Sigmoid colon (tissue), 7 donors: ENCODE results near the gene TAS1R1. TPM values are rescaled to one million over a fixed set of nuclear protein-coding genes. Genes with fewer than 3 reads are reported as not detected.
A peak's percentile ranks its signal among the peaks of the same experiment; 100 is the strongest.

ENCODE experiments used
- DNase-seq: peaks from one replicate; pipeline ENCODE4 v3.0.0-alpha.2; 2019
- H3K27ac ChIP-seq, 4 donors: fragments of 200-600 bp; sonication (generic); one replicate each; pipeline ENCODE4 v1.5.1; 2016 to 2019; ENCODE audit warnings: mild to moderate bottlenecking in 1 of 4
- H3K27me3 ChIP-seq, 3 donors: fragments of 200-600 bp; sonication (generic); one replicate each; pipeline ENCODE4 v1.5.1; 2019; ENCODE audit warnings: mild to moderate bottlenecking in 1 of 3
- H3K36me3 ChIP-seq, 4 donors: fragments of 200-600 bp; sonication (generic); one replicate each; pipeline ENCODE4 v1.5.1; 2016 to 2019
- H3K4me1 ChIP-seq, 4 donors: fragments of 200-600 bp; sonication (generic); one replicate each; pipeline ENCODE4 v1.5.1; 2017 to 2019
- H3K4me3 ChIP-seq, 4 donors: fragments of 200-600 bp; sonication (generic); one replicate each; pipeline ENCODE4 v1.5.1; 2017 to 2019; ENCODE audit warnings: mild to moderate bottlenecking in 2 of 4, moderate library complexity in 1 of 4
- H3K9me3 ChIP-seq, 4 donors: fragments of 200-600 bp in 3 of 4; sonication (generic) in 3 of 4; one replicate each; pipeline versions ENCODE4 v1.5.1 to v1.6.1; 2013 to 2019
- EP300 ChIP-seq, 4 donors: sonication (generic); formaldehyde crosslinking; IDR thresholded peaks; one replicate each; pipeline ENCODE4 v1.6.1; 2017; ENCODE audit warnings: antibody characterized with exemption in 4 of 4
- POLR2A ChIP-seq, 2 donors: fragments of 450-650 bp; IDR thresholded peaks; one replicate each; pipeline ENCODE4 v1.6.1; 2016; ENCODE audit warnings: antibody characterized with exemption in 2 of 2, mild to moderate bottlenecking in 2 of 2, moderate library complexity in 2 of 2
- POLR2AphosphoS5 ChIP-seq, 4 donors: sonication (generic); formaldehyde crosslinking; IDR thresholded peaks; one replicate each; pipeline ENCODE4 v1.6.1; 2017; ENCODE audit warnings: antibody characterized with exemption in 4 of 4
- WGBS, 2 donors: extraction: QIAGEN DNeasy Blood & Tissue Kit; methylation state at CpG; one replicate each; pipeline ENCODE4 v1.1.7; 2013; 5-methylcytosine and 5-hydroxymethylcytosine counted together
- intact Hi-C: fragments of 100-400 bp; cut with DNase I; formaldehyde crosslinking; loops from one replicate; pipeline ENCODE4 v1.15.1; 2023
- polyA plus RNA-seq, 3 donors: library from polyadenylated mRNA; stranded (reverse); fragments of 200-250 nt; gene quantifications; one replicate each; pipeline ENCODE4 v1.2.3, GENCODE V29; 2013
- total RNA-seq, 4 donors: library from RNA; depleted of rRNA; stranded (reverse); fragments of >200 nt; gene quantifications; one replicate each; pipeline ENCODE4 v1.1.0, GENCODE V29; 2016
- TF ChIP-seq, protein P1 (sequence below), 4 experiments: fragments of 450-650 bp in 3 of 4; fragments of 200-600 bp in 1 of 4; IDR thresholded peaks; one replicate each; pipeline ENCODE4 v1.5.1; 2016 to 2019; ENCODE audit warnings: antibody characterized with exemption in 4 of 4, mild to moderate bottlenecking in 3 of 4, moderate library complexity in 2 of 4
- donor health status: healthy with polysubstance abuse.
- donor health status: Bipolar disorder and iron deficiency.
- donor health status: healthy.

Gene TAS1R1
- total and polyA plus RNA-seq, 7 donors = 0.10 to 0.36 TPM; not detected in 5

DNA sequence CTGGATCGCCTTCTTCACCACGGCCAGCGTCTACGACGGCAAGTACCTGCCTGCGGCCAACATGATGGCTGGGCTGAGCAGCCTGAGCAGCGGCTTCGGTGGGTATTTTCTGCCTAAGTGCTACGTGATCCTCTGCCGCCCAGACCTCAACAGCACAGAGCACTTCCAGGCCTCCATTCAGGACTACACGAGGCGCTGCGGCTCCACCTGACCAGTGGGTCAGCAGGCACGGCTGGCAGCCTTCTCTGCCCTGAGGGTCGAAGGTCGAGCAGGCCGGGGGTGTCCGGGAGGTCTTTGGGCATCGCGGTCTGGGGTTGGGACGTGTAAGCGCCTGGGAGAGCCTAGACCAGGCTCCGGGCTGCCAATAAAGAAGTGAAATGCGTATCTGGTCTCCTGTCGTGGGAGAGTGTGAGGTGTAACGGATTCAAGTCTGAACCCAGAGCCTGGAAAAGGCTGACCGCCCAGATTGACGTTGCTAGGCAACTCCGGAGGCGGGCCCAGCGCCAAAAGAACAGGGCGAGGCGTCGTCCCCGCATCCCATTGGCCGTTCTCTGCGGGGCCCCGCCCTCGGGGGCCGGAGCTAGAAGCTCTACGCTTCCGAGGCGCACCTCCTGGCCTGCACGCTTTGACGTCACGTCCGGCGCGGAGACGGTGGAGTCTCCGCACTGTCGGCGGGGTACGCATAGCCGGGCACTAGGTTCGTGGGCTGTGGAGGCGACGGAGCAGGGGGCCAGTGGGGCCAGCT lies 24.4 kb downstream of the TAS1R1 start, which contains the start of gene ZBTB48:
Gene ZBTB48 (plus strand): TSS at position 621 of the 745 bp plus-strand sequence. CDS start 616 bp downstream, outside the sequence.
- DNase-seq = peak; percentile 100
- H3K27ac ChIP-seq = peak within 1 kb of the TSS; percentile 92 to 97 (median 94)
- peak within 1 kb of the TSS; percentile 79 to 93 (median 86) for H3K4me3 ChIP-seq
- intact Hi-C loops = loop anchor here (1.0 to 5.0 kb wide), 4 partner anchors 21 to 123 kb away; partner anchors contain the start of genes DNAJC11 and NOL9
- H3K4me1 ChIP-seq = peaks cover 0 to 34% (median 29%) of the 10 kb centered on the region in 4 donors
- WGBS, 2 donors = 13 to 17% methylated on average over 58 of the region's 58 CpGs
- no peaks in the 10 kb centered on the region for H3K9me3 ChIP-seq
- H3K27me3 ChIP-seq = no peaks in the 10 kb centered on the region
- no peak for TF ChIP-seq EP300 (IDR thresholded peaks at IDR 0.05)
- peak; percentile 95 for TF ChIP-seq POLR2A (IDR thresholded peaks at IDR 0.05)
- TF ChIP-seq, protein P1, sequence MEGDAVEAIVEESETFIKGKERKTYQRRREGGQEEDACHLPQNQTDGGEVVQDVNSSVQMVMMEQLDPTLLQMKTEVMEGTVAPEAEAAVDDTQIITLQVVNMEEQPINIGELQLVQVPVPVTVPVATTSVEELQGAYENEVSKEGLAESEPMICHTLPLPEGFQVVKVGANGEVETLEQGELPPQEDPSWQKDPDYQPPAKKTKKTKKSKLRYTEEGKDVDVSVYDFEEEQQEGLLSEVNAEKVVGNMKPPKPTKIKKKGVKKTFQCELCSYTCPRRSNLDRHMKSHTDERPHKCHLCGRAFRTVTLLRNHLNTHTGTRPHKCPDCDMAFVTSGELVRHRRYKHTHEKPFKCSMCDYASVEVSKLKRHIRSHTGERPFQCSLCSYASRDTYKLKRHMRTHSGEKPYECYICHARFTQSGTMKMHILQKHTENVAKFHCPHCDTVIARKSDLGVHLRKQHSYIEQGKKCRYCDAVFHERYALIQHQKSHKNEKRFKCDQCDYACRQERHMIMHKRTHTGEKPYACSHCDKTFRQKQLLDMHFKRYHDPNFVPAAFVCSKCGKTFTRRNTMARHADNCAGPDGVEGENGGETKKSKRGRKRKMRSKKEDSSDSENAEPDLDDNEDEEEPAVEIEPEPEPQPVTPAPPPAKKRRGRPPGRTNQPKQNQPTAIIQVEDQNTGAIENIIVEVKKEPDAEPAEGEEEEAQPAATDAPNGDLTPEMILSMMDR (IDR thresholded peaks at IDR 0.05) = no peak
- peak; percentile 99 for TF ChIP-seq POLR2AphosphoS5 (IDR thresholded peaks at IDR 0.05)
- H3K36me3 ChIP-seq = no peaks in the 10 kb centered on the region

DNA sequence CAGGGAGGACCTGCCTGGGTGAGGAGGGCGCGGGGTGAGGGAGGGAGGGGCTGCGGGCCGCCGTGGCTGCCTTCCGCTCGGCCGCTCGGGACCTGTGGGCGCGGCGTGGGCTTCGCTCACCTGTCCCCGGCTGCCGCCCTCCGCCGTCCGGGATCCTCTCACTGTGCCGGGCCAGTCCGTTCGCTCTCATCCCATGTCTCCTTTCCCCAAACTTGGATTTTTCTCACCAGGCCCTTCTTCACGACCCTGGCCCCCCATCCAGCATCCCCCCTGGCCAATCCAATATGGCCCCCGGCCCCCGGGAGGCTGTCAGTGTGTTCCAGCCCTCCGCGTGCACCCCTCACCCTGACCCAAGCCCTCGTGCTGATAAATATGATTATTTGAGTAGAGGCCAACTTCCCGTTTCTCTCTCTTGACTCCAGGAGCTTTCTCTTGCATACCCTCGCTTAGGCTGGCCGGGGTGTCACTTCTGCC lies 25.0 kb downstream of the TAS1R1 start:
- Histone ChIP-seq H3K36me3 (no peaks in the 10 kb centered on the region), H3K9me3 (no peaks in the 10 kb centered on the region), H3K4me1 (peaks cover 0 to 34% (median 29%) of the 10 kb centered on the region in 4 donors), H3K27me3 (no peaks in the 10 kb centered on the region), H3K4me3 (peak overlapping the region; percentile 79 to 93 (median 86)), H3K27ac (peak overlapping the region; percentile 92 to 97 (median 94))
- TF ChIP-seq POLR2AphosphoS5 (IDR thresholded peaks at IDR 0.05) = no peak
- TF ChIP-seq EP300 (IDR thresholded peaks at IDR 0.05) = no peak
- TF ChIP-seq, protein P1 (IDR thresholded peaks at IDR 0.05) = no peak
- TF ChIP-seq POLR2A (IDR thresholded peaks at IDR 0.05) = no peak
- DNase-seq = no peak
- 1% methylated on average over 30 of the region's 30 CpGs for WGBS, 2 donors
- intact Hi-C loops = loop anchor here (2.0 to 5.0 kb wide), 3 partner anchors 21 to 122 kb away; partner anchors contain the start of gene DNAJC11

DNA sequence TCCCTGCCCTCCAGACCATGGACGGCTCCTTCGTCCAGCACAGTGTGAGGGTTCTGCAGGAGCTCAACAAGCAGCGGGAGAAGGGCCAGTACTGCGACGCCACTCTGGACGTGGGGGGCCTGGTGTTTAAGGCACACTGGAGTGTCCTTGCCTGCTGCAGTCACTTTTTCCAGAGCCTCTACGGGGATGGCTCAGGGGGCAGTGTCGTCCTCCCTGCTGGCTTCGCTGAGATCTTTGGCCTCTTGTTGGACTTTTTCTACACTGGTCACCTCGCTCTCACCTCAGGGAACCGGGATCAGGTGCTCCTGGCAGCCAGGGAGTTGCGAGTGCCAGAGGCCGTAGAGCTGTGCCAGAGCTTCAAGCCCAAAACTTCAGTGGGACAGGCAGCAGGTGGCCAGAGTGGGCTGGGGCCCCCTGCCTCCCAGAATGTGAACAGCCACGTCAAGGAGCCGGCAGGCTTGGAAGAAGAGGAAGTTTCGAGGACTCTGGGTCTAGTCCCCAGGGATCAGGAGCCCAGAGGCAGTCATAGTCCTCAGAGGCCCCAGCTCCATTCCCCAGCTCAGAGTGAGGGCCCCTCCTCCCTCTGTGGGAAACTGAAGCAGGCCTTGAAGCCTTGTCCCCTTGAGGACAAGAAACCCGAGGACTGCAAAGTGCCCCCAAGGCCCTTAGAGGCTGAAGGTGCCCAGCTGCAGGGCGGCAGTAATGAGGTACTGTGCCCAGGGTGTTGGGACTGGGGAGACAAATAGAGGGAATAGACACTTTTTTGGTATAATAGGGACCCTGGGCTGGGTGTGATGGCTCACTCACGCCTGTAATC lies 25.7 kb downstream of the TAS1R1 start:
- no peak for DNase-seq

More for the DNA sequence above, 25.7 kb downstream of the TAS1R1 start:
- H3K27me3 ChIP-seq = no peaks in the 10 kb centered on the region
- 27 to 36% methylated on average over 19 of the region's 19 CpGs for WGBS, 2 donors
- no peaks in the 10 kb centered on the region for H3K36me3 ChIP-seq
- H3K9me3 ChIP-seq = no peaks in the 10 kb centered on the region
- TF ChIP-seq, protein P1 (IDR thresholded peaks at IDR 0.05) = no peak
- TF ChIP-seq POLR2A (IDR thresholded peaks at IDR 0.05) (no peak), POLR2AphosphoS5 (IDR thresholded peaks at IDR 0.05) (no peak), EP300 (IDR thresholded peaks at IDR 0.05) (no peak)
- intact Hi-C loops = loop anchor here (2.0 to 5.0 kb wide), 3 partner anchors 20 to 122 kb away; partner anchors contain the start of gene DNAJC11
- H3K4me3 ChIP-seq = peak overlapping the region; percentile 79 to 93 (median 86)
- H3K27ac ChIP-seq = peak overlapping the region; percentile 92 to 97 (median 94)
- H3K4me1 ChIP-seq = peaks cover 0 to 34% (median 29%) of the 10 kb centered on the region in 4 donors
